ENCODE data around the gene PALB2. TPM values are rescaled to one million over a fixed set of nuclear protein-coding genes. Genes with fewer than 3 reads are reported as not detected.
A peak's percentile ranks its signal among the peaks of the same experiment; 100 is the strongest.

Gene PALB2
- total RNA-seq, 1 experiment from 2014 or later, result 40.3 TPM

DNA sequence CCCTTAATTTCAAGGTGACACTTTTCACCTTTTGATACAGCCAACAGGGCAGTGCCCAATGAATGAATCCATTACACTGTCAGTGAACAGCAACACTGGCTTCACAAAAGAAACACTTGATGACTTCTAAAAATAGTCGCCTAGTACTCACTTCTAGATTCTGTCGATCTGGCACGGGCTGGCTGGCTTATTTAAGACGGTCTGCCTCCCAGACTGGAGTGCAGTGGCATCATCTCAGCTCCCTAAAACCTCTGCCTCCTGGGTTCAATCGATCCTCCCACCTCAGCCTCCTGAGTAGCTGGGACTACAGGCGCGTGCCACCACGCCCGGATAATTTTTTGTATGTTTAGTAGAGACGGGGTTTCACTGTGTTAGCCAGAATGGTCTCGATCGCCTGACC lies 46.9 kb downstream of the PALB2 start:
- Histone ChIP-seq H4K20me1 (ENCODE audit: control insufficient read depth, insufficient read depth, insufficient read length) (no peaks in the 10 kb centered on the region), H2AFZ (ENCODE audit: low read length) (no peak overlapping the region), H2BK20ac (ENCODE audit: low read depth, low read length, poor library complexity, severe bottlenecking) (no peak overlapping the region), H3K79me1 (ENCODE audit: insufficient read depth, low read depth, low read length, poor library complexity, severe bottlenecking) (peaks cover 3% of the 10 kb centered on the region), H3K9ac (ENCODE audit: extremely low read depth, insufficient read length, low read length) (no peak overlapping the region), H3K18ac (ENCODE audit: insufficient read length, low read depth, low read length) (no peak overlapping the region), H3K27me3 (ENCODE audit: insufficient read depth, low read length) (no peaks in the 10 kb centered on the region), H3K14ac (ENCODE audit: insufficient read depth, low read length) (no peak overlapping the region), H2BK120ac (ENCODE audit: low read depth, low read length, poor library complexity, severe bottlenecking) (no peak overlapping the region), H3K56ac (ENCODE audit: insufficient read length, low read depth, low read length) (no peak overlapping the region), H2BK5ac (ENCODE audit: insufficient read length, low read length) (no peak overlapping the region), H3K27ac (ENCODE audit: insufficient read length, low read depth, low read length) (no peak overlapping the region), H3K4ac (ENCODE audit: low read depth, low read length) (no peak overlapping the region), H2BK15ac (ENCODE audit: low read depth, low read length) (no peak overlapping the region), H3K23ac (ENCODE audit: insufficient read length, low read depth, low read length) (no peak overlapping the region), H3K23me2 (ENCODE audit: insufficient read length, low read depth, low read length, poor library complexity, severe bottlenecking) (peaks cover 7% of the 10 kb centered on the region), H4K5ac (ENCODE audit: insufficient read length, low read depth, low read length) (no peak overlapping the region), H3K79me2 (ENCODE audit: insufficient read depth, low read length) (peaks cover 29% of the 10 kb centered on the region; the same call in 1 of the 2 replicates), H2AK5ac (ENCODE audit: insufficient read length, low read length) (no peak overlapping the region), H2BK12ac (ENCODE audit: insufficient read length, low read depth, low read length) (no peak overlapping the region), H3K4me1 (ENCODE audit: insufficient read depth, low read length) (no peaks in the 10 kb centered on the region), H4K91ac (ENCODE audit: insufficient read length, low read depth, low read length) (no peak overlapping the region), H3K4me2 (ENCODE audit: insufficient read depth, insufficient read length, low read length) (no peak overlapping the region), H3K9me3 (ENCODE audit: control insufficient read depth, low read depth, low read length) (no peaks in the 10 kb centered on the region), H3T11ph (ENCODE audit: low read length) (no peak overlapping the region), H4K8ac (replicated peaks; ENCODE audit: insufficient read length, low read depth, low read length) (no peak overlapping the region)
- DNase-seq, result no peak
- peak overlapping the region; percentile 86 to 89; a peak in 3 of 5 replicates for H3K4me3 Mint-ChIP-seq
- H3K9me3 Mint-ChIP-seq, result no peaks in the 10 kb centered on the region
- no peak overlapping the region for H3K27ac Mint-ChIP-seq
- peaks cover 20 to 46% (median 30%) of the 10 kb centered on the region in 3 experiments for H3K36me3 Mint-ChIP-seq (ENCODE audit: insufficient read depth in 1 of 3, low read depth in 3 of 3)
- no CpG with 5 or more reads among the region's 12 CpGs for WGBS (ENCODE audit: extremely low coverage, insufficient read length, low lambda C conversion rate)
- TF ChIP-seq, protein P1, sequence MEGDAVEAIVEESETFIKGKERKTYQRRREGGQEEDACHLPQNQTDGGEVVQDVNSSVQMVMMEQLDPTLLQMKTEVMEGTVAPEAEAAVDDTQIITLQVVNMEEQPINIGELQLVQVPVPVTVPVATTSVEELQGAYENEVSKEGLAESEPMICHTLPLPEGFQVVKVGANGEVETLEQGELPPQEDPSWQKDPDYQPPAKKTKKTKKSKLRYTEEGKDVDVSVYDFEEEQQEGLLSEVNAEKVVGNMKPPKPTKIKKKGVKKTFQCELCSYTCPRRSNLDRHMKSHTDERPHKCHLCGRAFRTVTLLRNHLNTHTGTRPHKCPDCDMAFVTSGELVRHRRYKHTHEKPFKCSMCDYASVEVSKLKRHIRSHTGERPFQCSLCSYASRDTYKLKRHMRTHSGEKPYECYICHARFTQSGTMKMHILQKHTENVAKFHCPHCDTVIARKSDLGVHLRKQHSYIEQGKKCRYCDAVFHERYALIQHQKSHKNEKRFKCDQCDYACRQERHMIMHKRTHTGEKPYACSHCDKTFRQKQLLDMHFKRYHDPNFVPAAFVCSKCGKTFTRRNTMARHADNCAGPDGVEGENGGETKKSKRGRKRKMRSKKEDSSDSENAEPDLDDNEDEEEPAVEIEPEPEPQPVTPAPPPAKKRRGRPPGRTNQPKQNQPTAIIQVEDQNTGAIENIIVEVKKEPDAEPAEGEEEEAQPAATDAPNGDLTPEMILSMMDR (conservative IDR thresholded peaks at IDR 0.05), result no peak
- no peaks in the 10 kb centered on the region for H3K27me3 Mint-ChIP-seq (ENCODE audit: low read depth)
- H3K4me1 Mint-ChIP-seq, result peaks cover 12 to 22% of the 10 kb centered on the region in 2 experiments
